GM12878 (cell line): ENCODE measurements around the gene ZNF839. TPM values are rescaled to one million over a fixed set of nuclear protein-coding genes. Genes with fewer than 3 reads are reported as not detected.
A peak's percentile ranks its signal among the peaks of the same experiment; 100 is the strongest.

Source experiments
- BHLHE40 ChIP-seq, 2 experiments: fragments of 450-650 bp in 1 of 2; IDR thresholded peaks; 2 replicates each; pipeline ENCODE4 v1.6.1; 2011 to 2017; ENCODE audit warnings: low read depth in 2 of 2, borderline replicate concordance in 1 of 2, improper control_type of control experiment in 1 of 2, low read length in 1 of 2, mild to moderate bottlenecking in 1 of 2
- BRCA1 ChIP-seq: IDR thresholded peaks from 2 replicates; pipeline ENCODE4 v1.6.1; 2011; ENCODE audit warnings: low read depth, low read length, improper control_type of control experiment
- EED ChIP-seq: sonication (generic); IDR thresholded peaks from 2 replicates; pipeline ENCODE4 v1.6.1; 2016; ENCODE audit warnings: antibody characterized with exemption, low read depth
- HCFC1 ChIP-seq: fragments of 150-350 bp; IDR thresholded peaks from 2 replicates; pipeline ENCODE4 v1.6.1; 2014; ENCODE audit warnings: low read length
- HDAC6 ChIP-seq: fragments of 200-600 bp; sonication (generic); IDR thresholded peaks from one replicate; pipeline ENCODE4 v1.8.0; 2017; ENCODE audit warnings: antibody characterized with exemption; ENCODE audit not compliant: unreplicated experiment
- IRF3 ChIP-seq: fragments of 450-650 bp; IDR thresholded peaks from 2 replicates; pipeline ENCODE4 v1.6.1; 2014; ENCODE audit warnings: mild to moderate bottlenecking
- IRF5 ChIP-seq: fragments of 450-650 bp; IDR thresholded peaks from 2 replicates; pipeline ENCODE4 v1.6.1; 2017; ENCODE audit warnings: borderline replicate concordance
- MXI1 ChIP-seq: fragments of 150-350 bp; IDR thresholded peaks from 2 replicates; pipeline ENCODE4 v1.6.1; 2011; ENCODE audit warnings: low read depth, mild to moderate bottlenecking, inconsistent platforms, low read length, improper control_type of control experiment
- PAX5 ChIP-seq: IDR thresholded peaks from 2 replicates; pipeline ENCODE4 v1.6.1; 2011; ENCODE audit warnings: low read depth, low read length, borderline replicate concordance
- POLR2AphosphoS2 ChIP-seq: IDR thresholded peaks from 2 replicates; pipeline ENCODE4 v1.6.1; 2011; ENCODE audit warnings: low read depth, mild to moderate bottlenecking, low read length, improper control_type of control experiment, moderate library complexity
- RBBP5 ChIP-seq: fragments of 200-600 bp; sonication (generic); conservative IDR thresholded peaks from 2 replicates; pipeline ENCODE4 v1.6.1; 2016
- RCOR1 ChIP-seq: conservative IDR thresholded peaks from 2 replicates; pipeline ENCODE4 v1.6.1; 2012; ENCODE audit warnings: low read depth, low read length, improper control_type of control experiment
- SIX5 ChIP-seq: IDR thresholded peaks from 2 replicates; pipeline ENCODE4 v1.6.1; 2011; ENCODE audit warnings: mild to moderate bottlenecking, low read depth, low read length, moderate library complexity; ENCODE audit not compliant: severe bottlenecking
- SMARCA5 ChIP-seq: fragments of 450-650 bp; IDR thresholded peaks from 2 replicates; pipeline ENCODE4 v1.6.1; 2017; ENCODE audit warnings: mild to moderate bottlenecking
- SPI1 ChIP-seq: IDR thresholded peaks from 2 replicates; pipeline ENCODE4 v1.6.1; 2011; ENCODE audit warnings: low read depth, mild to moderate bottlenecking, low read length, moderate library complexity, borderline replicate concordance; ENCODE audit not compliant: insufficient read depth
- STAT1 ChIP-seq: fragments of 450-650 bp; conservative IDR thresholded peaks from 2 replicates; pipeline ENCODE4 v1.6.1; 2014; ENCODE audit warnings: antibody characterized with exemption, mild to moderate bottlenecking
- SUZ12 ChIP-seq: fragments of 200-600 bp; sonication (generic); IDR thresholded peaks from one replicate; pipeline ENCODE4 v1.6.1; 2018; ENCODE audit warnings: antibody characterized with exemption, mild to moderate bottlenecking; ENCODE audit not compliant: unreplicated experiment
- TAF1 ChIP-seq: IDR thresholded peaks from 2 replicates; pipeline ENCODE4 v1.6.1; 2011; ENCODE audit warnings: mild to moderate bottlenecking, low read depth, low read length, borderline replicate concordance
- YY1 ChIP-seq: IDR thresholded peaks from 2 replicates; pipeline ENCODE4 v1.6.1; 2011; ENCODE audit warnings: low read depth, mild to moderate bottlenecking, low read length
- ZNF217 ChIP-seq: fragments of 450-650 bp; IDR thresholded peaks from 2 replicates; pipeline ENCODE4 v1.6.1; 2017; ENCODE audit warnings: antibody characterized with exemption, mild to moderate bottlenecking
- ZNF384 ChIP-seq: IDR thresholded peaks from 2 replicates; pipeline ENCODE4 v1.6.1; 2012; ENCODE audit warnings: low read depth, mild to moderate bottlenecking, low read length, improper control_type of control experiment, borderline replicate concordance
- polyA plus RNA-seq, 11 experiments: library from polyadenylated mRNA; depleted of rRNA in 4 of 11; unstranded in 6 of 11; stranded (reverse) in 5 of 11; fragments of >200 nt; fragmentation: Nextera tagmentation in 4 of 11; fragmentation: Illumina TruSeq in 1 of 11; extraction: Ambion mirVana in 4 of 11; extraction: Trizol in 1 of 11; gene quantifications; 1 replicate in 1 of 11; 2 replicates in 10 of 11; pipeline versions ENCODE4 v1.2.1 to v1.2.3, GENCODE V29; 2011 to 2016; ENCODE audit warnings: inconsistent platforms in 2 of 11, missing spikeins in 2 of 11, low read depth in 1 of 11
- total RNA-seq, 4 experiments: library from RNA; depleted of rRNA in 3 of 4; stranded (reverse); fragments of >200 nt in 3 of 4; fragmentation: Illumina TruSeq in 1 of 4; extraction: Trizol in 1 of 4; gene quantifications; 2 replicates each; pipeline versions ENCODE4 v1.2.1 to v1.2.3, GENCODE V29; 2013 to 2021
- TF ChIP-seq, protein P1 (sequence below): IDR thresholded peaks from 2 replicates; pipeline ENCODE4 v1.6.1; 2011; ENCODE audit warnings: low read depth, mild to moderate bottlenecking, low read length, moderate library complexity, borderline replicate concordance; ENCODE audit errors: extremely low read depth
- TF ChIP-seq, protein P2 (sequence below): fragments of 450-650 bp; IDR thresholded peaks from 2 replicates; pipeline ENCODE4 v1.6.1; 2017; ENCODE audit warnings: mild to moderate bottlenecking, moderate library complexity

Gene ZNF839
- total and polyA plus RNA-seq, 10 of the 15 experiments (the other 5 are each of a cell fraction or from before 2014, with no cell fraction given): 1.4 to 14.4 (median 8.6) TPM

DNA sequence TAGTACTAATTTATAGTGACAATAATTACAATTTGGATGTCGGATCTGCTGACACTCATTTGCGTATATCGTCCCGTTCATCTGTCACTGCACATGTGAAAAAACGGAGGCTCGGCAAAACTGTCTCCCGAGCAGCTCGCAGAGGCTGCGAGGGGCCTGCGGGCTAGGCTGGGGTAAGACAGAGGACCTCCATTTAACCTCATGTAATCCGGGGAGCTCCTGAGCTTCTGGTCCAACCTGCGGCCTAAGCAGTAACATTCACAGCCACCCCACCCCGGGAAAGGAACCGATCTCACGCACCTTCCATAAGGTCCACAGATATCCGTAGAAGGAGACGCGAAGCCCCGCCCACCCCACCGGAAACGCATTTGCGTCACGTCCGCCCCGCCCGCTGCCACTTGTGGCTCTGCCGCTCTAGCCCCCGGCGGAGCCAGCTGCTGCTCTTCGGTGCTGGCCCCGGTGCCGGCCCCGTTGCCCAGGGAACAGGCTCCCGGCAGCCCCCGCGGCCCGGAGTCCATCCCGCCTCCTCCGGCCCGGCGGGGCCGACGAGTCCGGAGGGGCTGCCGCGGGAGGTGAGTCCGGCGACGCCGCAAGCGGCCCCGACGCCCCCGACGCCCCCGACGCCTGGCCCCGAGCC lies 43.1 kb downstream of the ZNF839 start, which contains the start of the genes CINP and TECPR2 (continued):
- TF ChIP-seq, protein P1, sequence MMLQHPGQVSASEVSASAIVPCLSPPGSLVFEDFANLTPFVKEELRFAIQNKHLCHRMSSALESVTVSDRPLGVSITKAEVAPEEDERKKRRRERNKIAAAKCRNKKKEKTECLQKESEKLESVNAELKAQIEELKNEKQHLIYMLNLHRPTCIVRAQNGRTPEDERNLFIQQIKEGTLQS: no peak
- TF ChIP-seq RBBP5 (no peak), PAX5 (no peak), BRCA1 (no peak), ZNF217 (no peak), SIX5 (peak; percentile 29), SPI1 (no peak), IRF3 (no peak), HDAC6 (no peak), BHLHE40 (IDR thresholded peaks at IDR 0.05; ENCODE audit: borderline replicate concordance in 1 of 2, low read depth in 2 of 2, low read length in 1 of 2) (no peak; a peak in 1 of 4 replicates), RCOR1 (no peak), TAF1 (peak; percentile 90), SMARCA5 (no peak), POLR2AphosphoS2 (peak; percentile 39; the same call in 1 of the 2 replicates), EED (no peak), STAT1 (no peak), YY1 (peak; percentile 68; the same call in 1 of the 2 replicates), HCFC1 (peak; percentile 63), IRF5 (no peak), MXI1 (peak; percentile 96), SUZ12 (no peak), ZNF384 (no peak)
- TF ChIP-seq, protein P2, sequence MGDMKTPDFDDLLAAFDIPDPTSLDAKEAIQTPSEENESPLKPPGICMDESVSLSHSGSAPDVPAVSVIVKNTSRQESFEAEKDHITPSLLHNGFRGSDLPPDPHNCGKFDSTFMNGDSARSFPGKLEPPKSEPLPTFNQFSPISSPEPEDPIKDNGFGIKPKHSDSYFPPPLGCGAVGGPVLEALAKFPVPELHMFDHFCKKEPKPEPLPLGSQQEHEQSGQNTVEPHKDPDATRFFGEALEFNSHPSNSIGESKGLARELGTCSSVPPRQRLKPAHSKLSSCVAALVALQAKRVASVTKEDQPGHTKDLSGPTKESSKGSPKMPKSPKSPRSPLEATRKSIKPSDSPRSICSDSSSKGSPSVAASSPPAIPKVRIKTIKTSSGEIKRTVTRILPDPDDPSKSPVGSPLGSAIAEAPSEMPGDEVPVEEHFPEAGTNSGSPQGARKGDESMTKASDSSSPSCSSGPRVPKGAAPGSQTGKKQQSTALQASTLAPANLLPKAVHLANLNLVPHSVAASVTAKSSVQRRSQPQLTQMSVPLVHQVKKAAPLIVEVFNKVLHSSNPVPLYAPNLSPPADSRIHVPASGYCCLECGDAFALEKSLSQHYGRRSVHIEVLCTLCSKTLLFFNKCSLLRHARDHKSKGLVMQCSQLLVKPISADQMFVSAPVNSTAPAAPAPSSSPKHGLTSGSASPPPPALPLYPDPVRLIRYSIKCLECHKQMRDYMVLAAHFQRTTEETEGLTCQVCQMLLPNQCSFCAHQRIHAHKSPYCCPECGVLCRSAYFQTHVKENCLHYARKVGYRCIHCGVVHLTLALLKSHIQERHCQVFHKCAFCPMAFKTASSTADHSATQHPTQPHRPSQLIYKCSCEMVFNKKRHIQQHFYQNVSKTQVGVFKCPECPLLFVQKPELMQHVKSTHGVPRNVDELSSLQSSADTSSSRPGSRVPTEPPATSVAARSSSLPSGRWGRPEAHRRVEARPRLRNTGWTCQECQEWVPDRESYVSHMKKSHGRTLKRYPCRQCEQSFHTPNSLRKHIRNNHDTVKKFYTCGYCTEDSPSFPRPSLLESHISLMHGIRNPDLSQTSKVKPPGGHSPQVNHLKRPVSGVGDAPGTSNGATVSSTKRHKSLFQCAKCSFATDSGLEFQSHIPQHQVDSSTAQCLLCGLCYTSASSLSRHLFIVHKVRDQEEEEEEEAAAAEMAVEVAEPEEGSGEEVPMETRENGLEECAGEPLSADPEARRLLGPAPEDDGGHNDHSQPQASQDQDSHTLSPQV: no peak
